ENCODE results near the gene AFMID. TPM values are rescaled to one million over a fixed set of nuclear protein-coding genes. Genes with fewer than 3 reads are reported as not detected.
"Not testable (repeated sequence)": the region's sequence is repeated elsewhere in the genome, so short reads cannot be mapped to it uniquely, and the experiment has no call there.

AFMID gene
- 33.7 TPM for total RNA-seq

DNA sequence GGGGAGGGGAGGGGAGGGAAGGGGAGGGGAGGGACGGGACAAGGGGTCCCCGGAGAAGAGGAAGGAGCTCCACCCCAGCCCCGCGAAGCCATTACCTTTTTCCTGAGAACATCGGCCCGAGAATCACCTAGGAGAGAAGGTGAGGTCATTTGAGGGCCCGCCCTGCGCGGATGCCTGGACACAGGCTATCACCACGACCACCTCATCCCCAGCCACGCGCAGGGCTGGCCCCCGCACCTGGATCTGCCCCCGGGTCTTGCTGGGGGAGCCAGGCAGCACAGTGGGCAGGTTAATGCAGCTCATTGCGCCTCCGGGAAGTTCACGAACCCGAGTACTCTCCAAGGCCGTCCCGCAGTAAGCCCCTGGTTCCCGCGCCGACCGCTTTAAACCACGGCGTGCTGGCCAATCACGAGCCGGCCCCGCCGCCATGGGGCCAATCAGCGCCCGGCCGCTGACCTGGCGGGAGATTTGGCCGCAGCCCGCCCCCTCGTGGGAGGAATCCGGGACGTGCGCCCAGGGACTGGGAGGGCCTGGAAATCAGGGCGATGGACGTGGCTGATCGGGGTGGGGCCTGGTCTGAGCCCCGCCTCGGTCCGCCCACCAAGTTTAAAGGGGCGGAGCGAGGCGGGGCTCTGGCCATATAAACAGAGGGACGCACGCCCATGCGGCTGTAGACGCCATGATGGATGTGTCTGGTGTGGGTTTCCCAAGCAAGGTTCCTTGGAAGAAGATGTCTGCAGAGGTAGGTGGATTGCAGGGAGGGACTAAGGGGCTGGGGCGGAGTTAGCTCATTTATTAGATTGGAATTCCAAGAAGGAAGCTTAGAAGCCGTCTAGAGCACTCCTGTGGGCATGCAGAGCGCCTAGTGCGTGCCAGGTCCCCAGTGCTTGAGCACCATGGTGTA lies at the start of gene AFMID, which contains the start of gene TK1:
AFMID (plus strand) TSS at position 671 of the 904 bp plus-strand sequence; CDS start at position 680, 9 bp downstream.
TK1 (minus strand) TSS at position 361 of the 904 bp plus-strand sequence; CDS start at position 303, 58 bp downstream.
- peak; percentile 48 to 96 (median 93) for DNase-seq (ENCODE audit: low read depth in 2 of 3, low spot score in 2 of 3)

DNA sequence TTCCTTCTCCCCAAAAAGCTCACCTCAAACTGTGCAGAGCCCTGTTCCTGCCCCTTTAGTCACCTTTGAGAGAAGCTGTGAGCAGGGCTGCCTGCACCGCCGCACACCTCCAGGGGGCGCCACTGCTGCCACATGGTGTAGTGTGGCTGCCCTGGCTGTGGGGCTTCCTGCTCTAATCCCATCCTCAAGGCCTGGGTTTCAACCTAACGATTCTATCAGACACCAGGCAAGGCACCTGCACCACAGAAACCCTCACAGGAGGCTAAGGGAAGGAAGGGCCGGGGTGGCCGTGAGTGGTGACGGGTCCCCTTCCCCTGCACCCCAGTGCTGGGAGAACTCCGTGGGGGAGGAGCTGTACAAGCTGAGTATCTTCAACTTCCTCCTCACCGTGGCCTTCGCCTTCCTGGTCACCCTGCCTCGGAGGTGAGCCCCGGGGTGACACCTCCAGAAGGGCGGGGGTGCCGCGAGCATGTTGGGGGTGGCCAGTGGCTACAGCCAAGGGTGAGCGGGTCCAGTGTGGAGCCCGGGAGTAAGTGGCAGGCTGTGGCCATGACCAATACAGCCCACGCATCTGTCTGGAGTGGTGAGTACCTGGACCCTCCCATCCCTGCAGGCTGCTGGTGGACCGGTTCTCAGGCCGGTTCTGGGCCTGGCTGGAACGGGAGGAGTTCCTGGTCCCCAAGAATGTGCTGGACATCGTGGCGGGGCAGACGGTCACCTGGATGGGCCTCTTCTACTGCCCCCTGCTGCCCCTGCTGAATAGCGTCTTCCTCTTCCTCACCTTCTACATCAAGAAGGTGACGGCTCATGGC lies 49.6 kb upstream of the AFMID start:
- DNase-seq (ENCODE audit: low read depth in 2 of 3, low spot score in 2 of 3), result no peak

GRCh38 chr17:78138204-78139060 lies 48.7 kb upstream of the AFMID start:
- DNase-seq (ENCODE audit: low read depth in 2 of 3, low spot score in 2 of 3), result no peak

DNA sequence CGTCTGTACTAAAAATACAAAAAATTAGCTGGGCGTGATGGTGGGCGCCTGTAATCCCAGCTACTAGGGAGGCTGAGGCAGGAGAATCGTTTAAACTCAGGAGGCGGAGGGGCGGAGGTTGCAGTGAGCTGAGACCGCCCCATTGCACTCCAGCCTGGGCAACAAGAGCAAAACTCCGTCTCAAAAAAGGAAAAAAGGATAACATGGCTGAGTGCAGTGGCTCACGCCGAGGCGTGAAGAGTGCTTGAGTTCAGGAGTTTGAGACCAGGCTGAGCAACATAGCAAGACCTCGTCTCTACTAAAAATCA lies 47.3 kb upstream of the AFMID start:
- not testable (repeated sequence) for DNase-seq (ENCODE audit: low read depth in 2 of 3, low spot score in 2 of 3)

GRCh38 chr17:78140169-78141051 lies 46.8 kb upstream of the AFMID start:
- peak; percentile 85 to 98 (median 97) for DNase-seq (ENCODE audit: low read depth in 2 of 3, low spot score in 2 of 3)

GRCh38 chr17:78141437-78142118 lies 45.6 kb upstream of the AFMID start:
- no peak for DNase-seq (ENCODE audit: low read depth in 2 of 3, low spot score in 2 of 3)

DNA sequence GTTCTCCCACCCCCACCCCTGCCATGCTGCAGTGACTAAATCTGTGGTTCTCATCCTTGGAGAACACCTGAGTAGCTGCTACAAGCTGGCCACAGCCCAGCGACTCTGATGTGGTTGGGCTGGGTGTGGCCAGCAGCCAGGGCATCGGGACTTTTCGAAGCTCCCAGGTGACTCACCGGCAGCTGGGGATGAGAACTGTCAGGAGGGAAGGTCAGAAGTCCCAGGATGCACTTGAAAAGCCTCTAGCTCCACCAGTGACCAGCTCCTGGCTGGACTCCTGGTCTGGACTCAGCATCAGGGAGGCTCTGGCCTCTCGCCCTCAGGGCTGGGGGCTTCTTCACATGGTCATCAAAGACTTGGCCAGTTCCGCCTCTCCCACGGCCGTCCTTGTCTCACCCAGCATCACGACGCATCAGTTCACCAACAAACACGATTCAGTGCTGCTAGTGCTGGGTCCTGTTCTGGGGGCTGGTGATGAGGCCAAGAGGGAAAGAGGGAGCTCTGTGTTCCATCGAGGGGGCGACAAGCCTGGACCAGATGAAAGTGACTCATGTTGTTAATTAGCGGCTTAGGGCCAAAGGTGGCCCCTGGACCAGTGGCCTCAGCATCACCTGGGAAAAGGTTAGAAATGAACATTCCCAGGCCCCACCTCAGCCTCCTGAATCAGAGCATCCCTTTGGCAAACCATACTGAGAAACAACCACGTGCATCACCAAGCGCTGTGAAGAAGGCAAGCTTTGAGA lies 44.9 kb upstream of the AFMID start:
- no peak for DNase-seq (ENCODE audit: low read depth in 2 of 3, low spot score in 2 of 3)

- no peak for DNase-seq (ENCODE audit: low read depth in 2 of 3, low spot score in 2 of 3)
Measured at GRCh38 chr17:78143214-78144146, 43.7 kb upstream of the AFMID start.

GRCh38 chr17:78144147-78144719 lies 42.9 kb upstream of the AFMID start:
- peak in 1 of 3 donors; percentile 61 for DNase-seq (ENCODE audit: low read depth in 2 of 3, low spot score in 2 of 3)

- DNase-seq (ENCODE audit: low read depth in 2 of 3, low spot score in 2 of 3), result no peak
Measured at GRCh38 chr17:78144736-78145641, 42.2 kb upstream of the AFMID start.

GRCh38 chr17:78146471-78146869 lies 40.7 kb upstream of the AFMID start:
- DNase-seq (ENCODE audit: low read depth in 2 of 3, low spot score in 2 of 3), result no peak

- no peak for DNase-seq (ENCODE audit: low read depth in 2 of 3, low spot score in 2 of 3)
Measured at GRCh38 chr17:78146881-78147280, 40.3 kb upstream of the AFMID start.

DNA sequence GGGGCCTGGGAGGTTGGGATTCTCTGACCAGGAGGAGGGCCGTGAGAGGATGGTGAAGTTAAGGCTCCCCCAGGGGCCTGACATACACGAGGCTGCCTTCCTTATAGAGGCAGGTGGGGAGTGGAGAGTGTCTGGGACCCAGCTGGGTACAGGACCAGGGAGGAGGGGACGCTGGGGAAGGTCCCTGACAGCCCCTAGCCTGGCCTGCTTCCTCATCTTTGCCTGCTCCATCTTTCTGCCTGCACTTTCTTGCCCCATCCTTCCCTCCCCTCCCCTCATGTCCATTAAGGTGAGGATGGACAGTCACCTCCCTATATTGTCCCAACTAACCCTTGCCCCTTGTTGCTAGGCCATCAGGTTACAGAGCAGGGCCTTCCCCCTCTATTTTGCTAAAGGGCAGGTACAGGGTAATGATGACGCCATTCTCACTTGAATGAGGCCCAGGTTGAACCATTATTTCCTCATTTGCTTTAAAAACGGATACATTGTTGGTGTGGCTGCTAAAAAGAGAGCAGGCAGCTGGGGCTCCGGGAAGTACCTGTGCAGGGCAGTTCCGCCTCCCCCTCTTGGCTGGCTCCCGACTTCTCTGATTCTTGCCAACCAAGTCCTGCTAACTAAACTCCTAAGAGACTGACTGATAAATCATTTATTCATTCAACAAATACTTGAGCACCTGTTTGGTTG lies 39.7 kb upstream of the AFMID start:
- DNase-seq (ENCODE audit: low read depth in 2 of 3, low spot score in 2 of 3), result peak in 1 of 3 donors; percentile 70

GRCh38 chr17:78148286-78149016 lies 38.7 kb upstream of the AFMID start:
- no peak for DNase-seq (ENCODE audit: low read depth in 2 of 3, low spot score in 2 of 3)
